Stimulated activated CD4-positive, alpha-beta T cell treated with anti-CD3 and anti-CD28 coated beads, Interleukin-4, amount 100 ng/mL, for 24 hours (primary cell): ENCODE results near the gene ARHGAP40.
A peak's percentile ranks its signal among the peaks of the same experiment; 100 is the strongest.

ENCODE experiments used
- DNase-seq: peaks from one replicate; pipeline ENCODE4 v3.0.0-alpha.2; 2020

Gene ARHGAP40

DNA sequence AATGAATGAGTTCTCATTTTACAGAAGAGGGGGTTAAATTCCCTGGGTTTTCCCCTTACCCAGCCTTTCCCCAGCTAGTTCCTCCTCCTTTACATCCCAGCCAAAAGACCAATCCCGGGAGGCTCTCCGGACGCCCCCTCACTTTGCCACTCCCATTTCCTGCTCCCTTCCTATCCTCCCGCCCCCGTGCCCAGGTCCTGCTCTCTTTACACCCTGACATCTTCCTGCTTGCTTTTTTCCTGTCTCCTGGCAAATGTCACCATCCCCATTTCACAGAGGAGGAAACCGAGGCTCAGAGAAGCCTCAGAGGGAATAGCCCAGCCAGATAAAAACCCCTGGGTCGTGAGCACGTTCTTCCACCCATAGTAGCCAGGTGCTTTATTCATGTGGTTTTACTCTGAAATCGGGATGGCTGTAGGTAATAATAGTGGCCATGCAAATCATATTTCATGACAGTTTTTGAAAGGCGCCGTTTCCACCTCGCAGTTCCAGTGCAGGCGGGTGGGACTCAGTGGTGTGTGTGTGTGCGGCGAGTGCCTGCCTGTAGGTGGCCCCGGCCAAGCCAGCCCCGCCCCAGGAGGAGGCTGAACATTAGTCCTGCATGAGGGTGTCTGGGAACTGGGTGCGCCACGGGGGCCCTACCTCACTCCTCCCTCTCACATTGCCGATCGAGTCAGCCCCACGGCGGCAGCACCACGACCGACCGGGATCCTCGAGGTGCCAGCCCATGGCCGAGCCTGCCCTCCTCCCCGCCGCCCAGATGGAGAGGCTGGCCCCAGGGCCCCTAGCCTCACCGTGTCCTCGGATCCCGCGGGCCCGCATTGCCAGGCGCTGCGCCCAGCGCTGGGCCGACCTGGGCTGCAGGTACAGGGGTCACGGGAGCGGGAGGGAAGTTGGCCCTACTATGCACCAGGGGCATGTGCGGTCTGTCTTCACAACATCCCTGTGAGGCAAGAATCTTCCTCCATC is at the start of gene ARHGAP40:
Gene ARHGAP40, plus strand, starts transcription at position 594 of the 969 bp plus-strand sequence.
- DNase-seq = peak; percentile 4

DNA sequence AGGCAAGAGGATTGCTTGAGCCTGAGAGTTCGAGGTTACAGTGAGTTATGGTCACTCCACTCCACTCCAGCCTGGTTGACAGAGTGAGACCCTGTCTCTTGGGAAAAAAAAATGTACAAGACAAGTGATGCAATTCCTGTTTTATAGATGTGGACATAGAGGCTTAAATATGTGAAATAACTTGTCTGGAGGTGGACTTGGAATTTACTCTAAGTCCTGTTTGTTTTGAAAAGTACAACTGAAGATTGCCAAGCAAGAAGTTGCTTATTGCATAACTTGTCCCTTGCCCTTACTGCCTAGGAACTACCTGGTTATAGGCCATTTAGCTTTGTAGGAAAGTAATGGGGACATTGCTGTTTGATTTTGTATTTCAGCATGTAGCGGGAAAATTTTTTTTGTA is 46.6 kb upstream of the ARHGAP40 start:
- DNase-seq = no peak

DNA sequence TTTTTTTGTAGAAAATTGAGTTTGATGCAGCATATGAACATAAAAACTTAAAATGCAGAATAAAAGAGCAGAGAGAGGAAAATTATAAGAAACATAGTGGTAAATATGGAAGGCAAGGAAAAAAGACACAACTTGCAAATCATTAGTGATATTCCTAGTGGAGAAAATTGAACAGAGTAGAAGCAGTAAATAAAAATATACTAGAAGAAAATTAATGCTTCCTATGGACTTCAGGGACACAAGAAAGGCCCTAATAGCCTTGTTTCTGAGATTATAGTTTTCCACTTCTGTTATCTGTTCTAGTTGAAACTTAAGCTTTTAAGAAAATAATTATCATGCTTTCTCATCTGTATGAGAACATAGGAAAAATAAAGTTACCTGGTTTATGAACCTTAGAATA is 46.2 kb upstream of the ARHGAP40 start:
- no peak for DNase-seq

DNA sequence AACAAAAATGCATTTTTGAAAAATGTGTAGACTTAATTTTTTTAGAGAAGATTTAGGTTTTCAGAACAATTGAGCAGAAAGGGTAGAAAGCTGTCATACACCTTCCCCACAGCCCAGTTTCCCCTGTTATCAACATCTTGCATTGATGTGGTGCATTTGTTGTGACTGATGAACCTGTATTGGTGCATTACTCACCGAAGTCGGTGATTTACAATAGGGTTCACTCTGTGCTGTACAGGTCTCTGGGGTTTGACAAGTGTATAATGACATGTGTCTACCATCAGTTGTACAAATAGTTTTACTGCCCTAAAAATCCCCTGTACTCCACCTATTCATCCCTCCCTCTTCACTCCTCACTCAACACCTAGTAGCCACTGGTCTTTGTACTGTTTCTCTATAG is 44.4 kb upstream of the ARHGAP40 start:
- DNase-seq = no peak

DNA sequence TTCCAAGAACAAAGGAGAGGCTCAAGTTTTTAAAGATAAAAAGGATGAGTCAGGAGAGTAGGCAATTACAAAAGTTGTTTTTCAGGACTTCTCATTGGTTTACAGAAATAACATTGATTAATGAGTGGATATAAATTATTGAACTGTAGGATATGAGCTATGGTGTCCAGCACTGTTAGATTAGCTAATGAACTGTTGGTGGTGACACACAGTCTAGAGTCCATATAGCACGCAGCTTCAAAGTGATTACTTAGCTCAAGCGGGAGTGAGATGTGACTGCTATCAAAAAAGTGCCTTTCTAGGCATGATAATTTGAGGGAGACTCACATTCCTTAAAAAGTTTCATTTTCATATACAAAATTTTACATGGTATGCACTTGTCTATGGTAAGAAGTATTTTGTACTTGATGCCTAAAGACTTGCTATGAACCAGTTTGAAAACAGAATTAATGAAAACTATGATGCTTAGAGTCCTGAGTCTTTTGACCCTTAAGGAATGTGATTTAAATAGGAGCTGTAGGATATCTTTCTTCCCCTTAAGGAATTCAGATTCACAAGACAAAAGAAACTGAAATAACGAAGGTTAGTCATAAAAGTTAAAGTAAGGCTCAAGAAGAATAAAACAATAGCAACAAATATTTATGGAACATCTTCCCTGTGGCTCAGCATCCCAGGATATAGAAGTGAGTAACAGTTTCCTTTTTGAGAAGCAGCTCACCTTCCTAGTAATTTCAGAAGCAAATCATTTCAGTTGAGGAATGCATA is 42.8 kb upstream of the ARHGAP40 start:
- DNase-seq = no peak

DNA sequence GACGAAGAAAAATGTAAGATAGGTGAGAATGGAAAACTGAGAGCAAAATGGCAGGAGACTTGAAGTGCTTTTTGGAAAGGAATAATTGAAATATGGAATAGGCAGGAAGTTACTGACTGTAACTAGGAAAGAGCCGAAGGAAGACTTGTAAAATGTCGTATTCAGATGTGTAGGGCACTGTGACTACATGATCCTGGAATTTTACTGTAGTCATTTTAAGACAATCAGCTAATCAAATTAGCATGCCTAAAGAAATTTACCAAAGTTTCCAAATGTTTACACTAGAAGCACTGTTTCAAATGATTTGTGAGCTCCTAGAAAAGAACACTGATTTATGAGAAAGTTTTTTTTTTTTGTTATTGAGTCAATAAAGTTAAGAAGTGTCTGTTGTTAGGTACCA is 41.8 kb upstream of the ARHGAP40 start:
- no peak for DNase-seq

DNA sequence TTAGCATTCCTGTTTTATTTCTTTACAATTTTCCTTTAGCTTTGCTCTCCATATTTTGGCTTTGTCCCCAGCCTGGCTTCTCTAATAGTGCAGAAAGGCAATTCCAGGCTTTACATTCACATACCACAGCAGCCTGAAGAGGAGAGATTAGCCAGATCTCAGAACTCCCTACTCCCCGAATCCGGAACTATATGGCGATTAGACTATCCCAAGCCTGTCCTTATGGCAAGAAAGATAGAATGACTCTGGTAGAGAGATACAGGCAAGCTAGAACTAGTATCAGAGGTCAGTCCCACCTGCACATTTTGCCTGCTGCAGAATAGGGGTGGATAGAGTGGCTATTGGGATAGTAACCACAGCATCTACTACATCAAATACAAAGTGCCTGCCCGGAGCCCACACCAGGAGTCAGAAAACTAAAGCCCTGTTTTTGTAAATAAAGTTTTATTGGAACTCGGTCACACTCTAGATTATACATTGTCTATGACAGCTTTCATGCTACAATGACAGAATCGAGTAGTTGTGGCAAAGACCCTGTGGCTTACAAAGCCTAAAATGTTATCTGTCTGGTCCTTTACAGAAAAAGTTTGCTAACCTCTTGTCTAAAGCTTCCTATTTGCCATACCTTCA is 37.7 kb upstream of the ARHGAP40 start:
- DNase-seq = no peak

GRCh38 chr20:38564680-38565079 is 36.9 kb upstream of the ARHGAP40 start:
- DNase-seq = no peak

DNA sequence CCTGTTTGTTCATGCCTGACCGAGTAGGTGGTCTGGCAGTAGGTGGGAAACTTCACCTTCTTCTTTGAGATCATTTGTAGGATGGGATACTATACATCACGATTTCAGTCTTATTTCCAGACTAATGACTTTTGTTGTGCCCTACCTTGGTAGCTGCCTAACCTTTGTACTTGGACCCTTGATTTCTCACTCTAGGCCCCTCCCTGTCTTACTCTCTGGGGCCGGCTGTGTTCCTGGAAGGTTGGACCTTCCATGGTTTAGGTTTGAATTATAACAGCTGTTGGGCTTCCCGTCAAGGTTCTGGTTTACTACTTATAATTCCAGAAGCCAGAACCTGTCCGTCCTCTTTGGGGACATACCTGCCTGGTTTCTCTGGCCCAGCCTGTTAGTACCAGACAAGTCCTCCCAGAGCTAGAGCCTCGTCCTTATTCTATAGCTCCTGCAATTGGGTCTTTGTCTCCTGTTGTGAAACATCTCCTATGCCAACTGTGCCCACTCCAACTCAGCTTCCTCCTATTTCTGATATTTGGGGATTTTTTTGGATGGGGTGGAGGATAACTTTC is 35.5 kb upstream of the ARHGAP40 start:
- no peak for DNase-seq

- DNase-seq = no peak
Observed at GRCh38 chr20:38569747-38570525, 31.7 kb upstream of the ARHGAP40 start.

GRCh38 chr20:38573413-38573812 is 28.2 kb upstream of the ARHGAP40 start:
- no peak for DNase-seq

GRCh38 chr20:38579219-38579910 is 22.2 kb upstream of the ARHGAP40 start:
- DNase-seq = no peak

DNA sequence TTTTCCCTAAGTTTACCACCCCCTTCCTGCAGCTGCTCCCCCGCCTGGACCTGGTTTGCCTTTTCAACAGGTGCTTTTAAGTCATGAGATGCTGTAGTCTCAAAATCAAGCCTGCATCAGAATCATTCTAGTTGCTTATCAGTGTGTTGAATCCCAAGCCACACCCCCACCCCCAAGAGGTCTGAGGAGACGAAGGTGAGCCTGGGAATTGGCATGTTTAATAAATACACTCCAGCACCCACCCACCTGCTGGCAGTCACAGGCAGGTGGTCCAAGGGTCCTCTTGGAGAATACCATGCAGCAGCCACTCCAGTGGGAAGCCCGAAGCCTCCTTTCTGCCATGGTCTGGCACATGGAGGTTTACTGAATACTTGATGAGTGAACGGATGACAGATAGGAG is 21.7 kb upstream of the ARHGAP40 start:
- no peak for DNase-seq

DNA sequence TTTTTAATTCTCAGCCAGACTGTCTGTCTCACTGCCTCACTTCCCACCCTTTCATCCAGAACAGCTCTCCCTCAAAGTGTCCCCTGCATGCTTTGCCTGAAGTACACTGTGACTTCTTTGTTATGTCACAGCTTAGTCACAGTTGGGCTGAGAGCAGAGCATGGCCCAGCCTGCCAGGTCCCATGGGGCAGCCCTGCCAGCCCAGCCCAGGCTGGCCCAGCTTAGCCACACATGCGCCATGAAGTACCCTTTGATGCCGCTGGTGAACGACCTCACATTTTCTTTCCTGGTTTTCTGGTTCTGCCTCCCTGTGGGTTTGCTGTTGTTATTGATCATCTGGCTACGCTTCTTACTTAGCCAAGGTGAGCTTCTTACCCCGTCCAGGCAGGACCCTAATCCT is 20.6 kb upstream of the ARHGAP40 start, which contains the start of gene ADIG:
Gene ADIG, plus strand, starts transcription at position 185 of the 400 bp plus-strand sequence. Its CDS starts 54 bp downstream, at position 239.
- DNase-seq = no peak

GRCh38 chr20:38581830-38582358 is 19.7 kb upstream of the ARHGAP40 start:
- DNase-seq = no peak

GRCh38 chr20:38583306-38583705 is 18.3 kb upstream of the ARHGAP40 start:
- DNase-seq = no peak

GRCh38 chr20:38584099-38584763 is 17.4 kb upstream of the ARHGAP40 start:
- DNase-seq = no peak

- DNase-seq = no peak
Observed at GRCh38 chr20:38585404-38586180, 16.0 kb upstream of the ARHGAP40 start.

DNA sequence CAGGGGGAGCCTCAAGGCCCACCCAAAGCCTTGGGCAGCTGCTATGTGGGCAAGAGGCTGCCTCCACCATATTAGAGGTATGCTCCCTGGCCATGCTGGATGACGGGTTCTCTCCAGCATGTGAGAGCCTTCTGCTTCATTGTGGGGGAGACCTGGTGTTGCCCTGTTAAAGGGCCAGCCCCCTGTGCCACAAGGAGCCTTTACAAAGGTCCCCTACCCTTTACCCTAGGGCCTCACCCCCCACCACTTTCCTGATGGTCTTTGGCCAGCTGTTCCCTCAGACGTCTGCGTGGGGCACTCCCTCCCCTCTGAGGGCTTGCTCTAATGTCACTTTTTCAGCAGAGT is 15.5 kb upstream of the ARHGAP40 start:
- no peak for DNase-seq

GRCh38 chr20:38588303-38588702 is 13.3 kb upstream of the ARHGAP40 start:
- DNase-seq = no peak
